Activated CD4-positive, alpha-beta T cell treated with anti-CD3 and anti-CD28 coated beads, Interleukin-2, amount 10 ng/mL, durations not matched to agents 7 days and 5 days (primary cell): Measurements from ENCODE around the gene TLL1. TPM values are rescaled to one million over a fixed set of nuclear protein-coding genes. Genes with fewer than 3 reads are reported as not detected.
A peak's percentile ranks its signal among the peaks of the same experiment; 100 is the strongest.

Source experiments
- CTCF ChIA-PET: fragments of 350-600 bp; sonication (Branson Sonifier 250); formaldehyde crosslinking; loops from one replicate; lab custom pipeline; 2021; ENCODE audit warnings: antibody characterized with exemption; lab: Charles Lee
- POLR2A ChIA-PET: fragments of 350-600 bp; sonication (Branson Sonifier 250); formaldehyde crosslinking; loops from one replicate; lab custom pipeline; 2021; ENCODE audit warnings: antibody characterized with exemption; lab: Charles Lee
- DNase-seq: peaks from one replicate; pipeline ENCODE4 v3.0.0-alpha.2; 2020
- H3K27ac Mint-ChIP-seq: one replicate; pipeline ENCODE4 v1.8.0; 2021; ENCODE audit warnings: mild to moderate bottlenecking, moderate library complexity, mixed read lengths
- H3K27me3 Mint-ChIP-seq: one replicate; pipeline ENCODE4 v1.8.0; 2021; ENCODE audit warnings: mixed read lengths
- H3K36me3 Mint-ChIP-seq: one replicate; pipeline ENCODE4 v1.8.0; 2021; ENCODE audit warnings: low read depth, mixed read lengths
- H3K4me1 Mint-ChIP-seq: one replicate; pipeline ENCODE4 v1.8.0; 2021; ENCODE audit warnings: mixed read lengths
- H3K4me3 Mint-ChIP-seq: one replicate; pipeline ENCODE4 v1.8.0; 2021; ENCODE audit warnings: mild to moderate bottlenecking, moderate library complexity, mixed read lengths
- H3K9me3 Mint-ChIP-seq: one replicate; pipeline ENCODE4 v1.8.0; 2021; ENCODE audit warnings: mixed read lengths
- total RNA-seq, 2 experiments: library from RNA; stranded (reverse); gene quantifications; one replicate each; pipeline ENCODE4 v1.2.3, GENCODE V29; 2021

Gene TLL1
- total RNA-seq, 2 experiments from 2014 or later, result not detected

DNA sequence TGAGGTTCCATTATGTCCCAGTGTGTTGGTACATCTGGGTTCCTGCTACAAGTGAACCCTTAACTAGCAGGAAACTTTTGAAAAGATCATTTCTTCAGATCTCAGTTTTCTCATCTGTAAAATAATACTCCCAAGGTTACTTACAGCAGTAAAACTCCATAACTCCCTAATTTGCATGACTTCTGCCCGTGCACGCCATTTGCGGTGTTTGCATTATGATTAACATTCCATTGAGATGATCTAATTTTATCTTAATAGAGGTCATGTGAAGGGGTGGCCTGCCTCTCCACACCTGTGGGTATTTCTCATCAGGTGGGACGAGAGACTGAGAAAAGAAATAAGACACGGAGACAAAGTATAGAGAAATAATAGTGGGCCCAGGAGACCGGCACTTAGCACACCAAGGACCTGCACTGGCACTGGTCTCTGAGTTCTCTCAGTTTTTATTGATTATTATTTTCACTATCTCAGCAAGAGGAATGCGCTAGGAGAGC is 219.8 kb downstream of the TLL1 start:
- DNase-seq, result no peak
- H3K27ac Mint-ChIP-seq, result no peak overlapping the region
- H3K9me3 Mint-ChIP-seq, result no peaks in the 10 kb centered on the region
- H3K36me3 Mint-ChIP-seq, result no peaks in the 10 kb centered on the region
- no peaks in the 10 kb centered on the region for H3K4me1 Mint-ChIP-seq
- POLR2A ChIA-PET, result no interaction called here
- H3K27me3 Mint-ChIP-seq, result no peaks in the 10 kb centered on the region
- CTCF ChIA-PET, result no interaction called here
- no peak overlapping the region for H3K4me3 Mint-ChIP-seq

DNA sequence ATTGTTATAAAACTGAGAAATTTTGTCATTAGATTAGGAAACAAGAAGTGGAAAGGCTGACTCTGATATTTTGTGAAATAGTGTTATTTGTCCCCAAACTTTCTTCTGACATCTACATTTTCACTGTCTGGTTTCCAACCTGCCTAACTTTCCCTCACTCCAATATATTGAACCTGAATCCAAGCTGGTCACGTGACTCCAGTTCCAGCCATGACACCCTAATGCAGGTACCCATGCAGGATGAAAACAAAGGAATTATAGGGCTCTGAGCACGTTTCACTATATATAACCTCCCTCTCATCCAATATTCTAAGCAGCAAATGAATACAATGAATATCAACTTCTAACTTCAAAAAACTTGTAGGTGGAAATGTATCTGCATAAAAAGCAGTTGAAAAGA is 231.6 kb downstream of the TLL1 start:
- DNase-seq, result no peak
- ChIA-PET CTCF (no interaction called here), POLR2A (no interaction called here)
- Mint-ChIP-seq H3K36me3 (no peaks in the 10 kb centered on the region), H3K4me1 (no peaks in the 10 kb centered on the region), H3K27ac (no peak overlapping the region), H3K9me3 (no peaks in the 10 kb centered on the region), H3K4me3 (no peak overlapping the region), H3K27me3 (no peaks in the 10 kb centered on the region)

DNA sequence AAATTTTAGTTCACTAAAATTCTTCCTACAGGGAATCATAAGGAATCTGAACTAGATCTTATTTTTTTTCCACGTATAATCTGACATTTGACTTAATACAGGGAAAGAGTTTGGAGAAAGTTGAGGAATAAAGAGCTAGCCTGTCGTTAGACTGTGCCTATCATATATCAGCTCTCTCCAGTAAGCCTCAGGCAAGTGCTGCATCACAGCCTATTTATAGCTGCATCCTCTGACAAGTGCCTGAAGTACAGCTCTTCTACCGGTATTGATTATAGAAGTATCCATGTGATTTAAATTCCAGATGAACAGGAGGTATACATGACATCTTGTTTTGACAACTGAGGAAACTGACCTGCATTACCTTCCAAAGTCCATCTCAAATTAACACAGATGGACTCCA is 248.9 kb downstream of the TLL1 start:
- no peak for DNase-seq
- Mint-ChIP-seq H3K27ac (no peak overlapping the region), H3K4me1 (no peaks in the 10 kb centered on the region), H3K27me3 (no peaks in the 10 kb centered on the region), H3K9me3 (no peaks in the 10 kb centered on the region), H3K36me3 (no peaks in the 10 kb centered on the region), H3K4me3 (no peak overlapping the region)
- ChIA-PET CTCF (no interaction called here), POLR2A (no interaction called here)

DNA sequence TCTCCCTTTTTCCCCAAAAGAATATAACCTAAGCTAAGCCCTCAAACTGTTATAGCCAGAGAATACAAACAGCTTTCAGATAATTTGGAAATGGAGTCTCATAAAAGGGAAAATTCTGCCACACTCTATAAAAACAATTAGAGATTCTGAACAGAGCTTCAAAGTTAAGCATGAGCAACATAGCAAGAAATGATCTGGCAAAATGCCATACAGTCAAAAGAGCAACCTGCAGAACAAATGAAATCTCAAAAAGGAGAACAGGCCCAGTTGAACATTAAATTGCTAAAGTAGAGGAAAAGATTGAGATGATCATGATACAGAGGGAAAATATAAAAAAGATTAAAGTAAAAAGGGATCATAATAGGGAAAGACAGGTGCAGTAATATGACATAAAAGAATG is 250.5 kb downstream of the TLL1 start:
- POLR2A ChIA-PET, result no interaction called here
- Mint-ChIP-seq H3K27ac (no peak overlapping the region), H3K36me3 (no peaks in the 10 kb centered on the region), H3K4me1 (no peaks in the 10 kb centered on the region), H3K4me3 (no peak overlapping the region), H3K9me3 (no peaks in the 10 kb centered on the region), H3K27me3 (no peaks in the 10 kb centered on the region)
- CTCF ChIA-PET, result no interaction called here
- DNase-seq, result no peak

DNA sequence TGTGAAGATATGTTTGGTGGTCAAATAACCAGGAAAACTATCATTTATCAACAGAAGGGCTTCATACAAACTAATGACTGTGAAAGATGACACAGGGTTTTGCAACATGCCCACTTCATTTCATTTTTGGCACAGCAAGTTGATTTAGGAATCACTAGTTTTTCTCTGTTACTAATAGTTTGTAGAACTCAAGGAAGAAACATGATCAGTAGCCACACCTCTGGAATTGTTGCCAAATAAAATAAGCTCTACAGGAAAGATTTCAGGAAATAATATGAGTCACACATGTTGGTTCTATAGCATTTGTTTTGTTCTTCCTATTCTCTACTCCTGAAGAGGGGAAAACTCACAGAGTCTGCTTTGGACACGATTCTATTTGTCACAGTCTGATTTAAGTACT is 255.4 kb downstream of the TLL1 start:
- H3K27ac Mint-ChIP-seq, result no peak overlapping the region
- ChIA-PET POLR2A (no interaction called here), CTCF (no interaction called here)
- peaks cover 2% of the 10 kb centered on the region for H3K9me3 Mint-ChIP-seq
- H3K27me3 Mint-ChIP-seq, result no peaks in the 10 kb centered on the region
- no peak overlapping the region for H3K4me3 Mint-ChIP-seq
- H3K4me1 Mint-ChIP-seq, result no peaks in the 10 kb centered on the region
- no peak for DNase-seq
- no peaks in the 10 kb centered on the region for H3K36me3 Mint-ChIP-seq

DNA sequence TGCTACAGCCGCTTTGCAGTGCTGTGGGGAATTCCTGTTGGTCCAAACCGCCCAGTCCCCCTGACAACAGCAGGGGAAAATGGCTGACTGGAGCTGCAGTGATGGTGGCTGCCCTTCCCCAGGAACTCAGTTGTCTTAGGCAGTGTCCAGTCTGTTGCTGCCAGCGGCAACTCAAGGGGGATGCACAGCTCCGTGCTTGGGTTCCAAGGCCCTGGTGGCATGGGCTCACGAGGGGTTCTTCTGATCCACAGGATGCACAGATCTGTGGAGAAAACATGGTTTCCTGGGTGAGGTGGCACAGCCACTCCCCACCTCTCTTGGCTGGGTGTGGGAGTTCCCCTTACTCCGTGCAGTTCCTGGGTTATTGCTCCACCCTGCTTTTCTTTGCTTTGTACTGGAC is 261.2 kb downstream of the TLL1 start:
- Mint-ChIP-seq H3K36me3 (no peaks in the 10 kb centered on the region), H3K9me3 (peaks cover 2% of the 10 kb centered on the region), H3K27ac (no peak overlapping the region), H3K4me3 (no peak overlapping the region), H3K27me3 (no peaks in the 10 kb centered on the region), H3K4me1 (no peaks in the 10 kb centered on the region)
- CTCF ChIA-PET, result interaction anchor here (0.7 kb wide), 1 partner anchor 1043 kb away, joined by 4 read pairs; no protein-coding TSS in a partner anchor
- POLR2A ChIA-PET, result no interaction called here
- DNase-seq, result no peak

DNA sequence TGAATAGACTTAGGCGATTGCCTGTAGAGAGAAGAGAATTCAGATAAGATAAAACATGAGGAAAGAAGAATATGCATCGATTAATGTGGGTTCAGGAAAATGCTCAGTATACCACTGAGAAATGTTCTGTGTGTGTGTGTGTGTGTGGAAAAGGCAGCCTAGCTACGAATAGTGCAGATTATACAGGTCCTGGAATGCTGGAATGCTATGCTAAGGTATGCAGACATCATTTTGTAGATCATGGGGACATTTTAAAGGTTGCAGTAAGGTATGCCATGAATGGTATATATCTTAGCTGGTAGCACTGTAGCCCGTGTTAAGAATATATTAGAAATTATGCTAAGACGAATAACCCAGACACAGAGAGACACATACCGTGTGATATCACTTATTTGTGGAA is 267.9 kb downstream of the TLL1 start:
- no peak overlapping the region for H3K27ac Mint-ChIP-seq
- ChIA-PET POLR2A (no interaction called here), CTCF (no interaction called here)
- DNase-seq, result no peak
- no peaks in the 10 kb centered on the region for H3K36me3 Mint-ChIP-seq
- no peaks in the 10 kb centered on the region for H3K9me3 Mint-ChIP-seq
- no peaks in the 10 kb centered on the region for H3K4me1 Mint-ChIP-seq
- H3K4me3 Mint-ChIP-seq, result no peak overlapping the region
- H3K27me3 Mint-ChIP-seq, result no peaks in the 10 kb centered on the region

DNA sequence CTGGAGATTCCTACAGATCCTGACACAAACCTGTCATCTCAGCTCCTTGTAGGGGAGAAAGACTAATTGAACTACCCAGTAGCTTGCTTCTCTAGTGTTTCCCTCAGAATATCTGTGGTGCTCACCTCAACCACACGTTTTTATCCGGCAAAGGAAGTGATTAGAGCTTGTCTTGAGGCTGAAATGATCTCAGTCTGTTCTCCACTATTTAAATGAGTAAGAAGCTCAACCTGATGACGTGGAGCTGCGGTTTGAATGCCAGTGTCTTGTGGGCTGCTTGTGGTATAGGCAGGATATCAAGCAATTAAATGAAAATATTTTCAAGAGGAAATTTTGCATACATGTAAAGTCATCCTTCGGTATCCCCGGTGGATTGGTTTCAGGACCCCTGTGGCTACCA is 270.2 kb downstream of the TLL1 start:
- DNase-seq, result peak; percentile 6
- H3K4me1 Mint-ChIP-seq, result no peaks in the 10 kb centered on the region
- no peaks in the 10 kb centered on the region for H3K27me3 Mint-ChIP-seq
- no peak overlapping the region for H3K4me3 Mint-ChIP-seq
- H3K36me3 Mint-ChIP-seq, result no peaks in the 10 kb centered on the region
- H3K27ac Mint-ChIP-seq, result no peak overlapping the region
- no peaks in the 10 kb centered on the region for H3K9me3 Mint-ChIP-seq
- CTCF ChIA-PET, result no interaction called here
- POLR2A ChIA-PET, result no interaction called here

DNA sequence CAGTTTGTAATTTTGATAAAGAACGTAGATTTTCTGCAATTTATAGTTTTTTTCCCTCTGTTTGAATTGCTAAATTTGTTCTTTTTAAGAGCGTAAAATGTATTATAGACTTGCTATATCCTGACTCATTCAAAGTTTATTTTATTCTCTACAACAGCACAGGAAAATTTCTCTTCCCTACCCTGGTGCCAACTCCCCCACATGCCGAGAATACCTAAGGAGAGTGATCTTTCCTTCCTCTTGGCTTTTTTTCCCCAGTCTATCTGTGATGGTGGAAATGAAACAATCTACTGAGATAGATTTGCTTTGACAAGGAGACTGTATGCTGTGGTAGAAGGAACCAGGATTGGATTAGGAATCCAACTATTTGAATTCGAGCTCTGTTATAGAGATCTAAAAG is 271.6 kb downstream of the TLL1 start:
- Mint-ChIP-seq H3K36me3 (no peaks in the 10 kb centered on the region), H3K27me3 (no peaks in the 10 kb centered on the region), H3K4me3 (no peak overlapping the region), H3K27ac (no peak overlapping the region), H3K4me1 (no peaks in the 10 kb centered on the region), H3K9me3 (no peaks in the 10 kb centered on the region)
- DNase-seq, result no peak
- ChIA-PET POLR2A (no interaction called here), CTCF (no interaction called here)

DNA sequence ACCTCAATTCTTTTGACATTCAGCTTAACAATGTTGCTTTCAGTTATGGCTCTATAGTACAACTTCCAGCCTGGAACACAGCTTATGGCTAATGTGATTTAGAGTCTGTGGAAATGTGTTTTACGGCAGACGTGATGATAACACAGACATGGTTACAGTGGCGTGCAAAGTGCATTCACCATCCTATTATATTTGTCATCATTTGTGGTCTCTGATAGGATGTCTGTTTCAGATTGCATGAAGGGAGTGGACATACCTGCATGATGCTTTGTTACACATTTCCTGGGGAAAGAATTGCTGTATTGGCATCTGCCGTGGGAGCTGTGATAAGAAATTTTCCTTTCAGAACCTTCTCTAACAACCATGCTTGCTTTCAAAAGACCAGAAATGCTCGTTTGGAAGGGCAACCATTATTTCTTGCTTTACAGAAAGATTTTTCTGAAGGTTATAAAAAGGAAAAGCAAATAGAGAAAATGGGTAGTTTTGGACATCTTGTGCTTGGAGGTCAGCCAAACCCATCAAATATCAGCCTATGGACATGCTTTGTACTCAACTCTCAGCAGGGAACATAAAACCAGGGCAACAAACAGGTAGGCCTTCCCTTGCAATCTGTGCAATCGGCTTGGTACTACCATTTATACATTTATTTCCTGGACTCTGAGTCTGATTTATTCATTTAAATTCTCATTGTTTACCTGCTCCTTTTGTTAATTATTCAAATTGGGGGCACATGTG is 273.9 kb downstream of the TLL1 start:
- Mint-ChIP-seq H3K4me3 (no peak overlapping the region), H3K27ac (no peak overlapping the region), H3K9me3 (no peaks in the 10 kb centered on the region), H3K27me3 (no peaks in the 10 kb centered on the region), H3K36me3 (no peaks in the 10 kb centered on the region), H3K4me1 (no peaks in the 10 kb centered on the region)
- CTCF ChIA-PET, result no interaction called here
- POLR2A ChIA-PET, result no interaction called here
- no peak for DNase-seq
